Nephron progenitor cell (in vitro differentiated cells): ENCODE data around the gene RXFP4.

Source experiments
- DNase-seq: peaks from one replicate; pipeline ENCODE4 v3.0.0; 2021
- H3K27ac Mint-ChIP-seq: 2 replicates; pipeline ENCODE4 v1.8.0; 2021; ENCODE audit warnings: mild to moderate bottlenecking, moderate library complexity, mixed read lengths
- H3K27me3 Mint-ChIP-seq: 2 replicates; pipeline ENCODE4 v1.8.0; 2021; ENCODE audit warnings: mild to moderate bottlenecking, low read depth, mixed read lengths; ENCODE audit not compliant: poor library complexity
- H3K36me3 Mint-ChIP-seq: 2 replicates; pipeline ENCODE4 v1.8.0; 2021; ENCODE audit warnings: low read depth, mixed read lengths
- H3K4me1 Mint-ChIP-seq: 2 replicates; pipeline ENCODE4 v1.8.0; 2021; ENCODE audit warnings: mixed read lengths
- H3K4me3 Mint-ChIP-seq: 2 replicates; pipeline ENCODE4 v1.8.0; 2021; ENCODE audit warnings: mild to moderate bottlenecking, moderate library complexity, mixed read lengths
- H3K9me3 Mint-ChIP-seq: 2 replicates; pipeline ENCODE4 v1.8.0; 2021; ENCODE audit warnings: mild to moderate bottlenecking, moderate library complexity, mixed read lengths
- TF ChIP-seq, protein P1 (sequence below): fragments of 200-600 bp; sonication (generic); IDR thresholded peaks from 2 replicates; pipeline ENCODE4 v1.5.0; 2021; ENCODE audit warnings: antibody characterized with exemption

RXFP4 gene

DNA sequence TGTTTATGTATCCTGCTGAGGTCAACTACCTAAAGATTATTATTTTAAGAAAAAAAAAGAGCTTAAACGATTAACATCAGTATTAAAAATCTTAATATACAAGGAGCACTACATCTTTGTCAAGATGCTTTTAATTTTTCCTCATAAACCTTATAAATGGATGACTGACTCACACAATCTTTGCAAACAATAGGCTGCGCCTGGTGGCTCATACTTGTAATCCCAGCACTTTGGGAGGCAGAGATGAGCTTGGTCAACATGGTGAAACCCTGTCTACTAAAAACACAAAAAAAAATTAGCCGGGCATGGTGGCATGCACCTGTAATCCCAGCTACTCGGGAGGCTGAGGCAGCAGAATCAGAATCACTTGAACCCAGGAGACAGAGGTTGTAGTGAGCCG lies 9.0 kb upstream of the RXFP4 start:
- TF ChIP-seq, protein P1, sequence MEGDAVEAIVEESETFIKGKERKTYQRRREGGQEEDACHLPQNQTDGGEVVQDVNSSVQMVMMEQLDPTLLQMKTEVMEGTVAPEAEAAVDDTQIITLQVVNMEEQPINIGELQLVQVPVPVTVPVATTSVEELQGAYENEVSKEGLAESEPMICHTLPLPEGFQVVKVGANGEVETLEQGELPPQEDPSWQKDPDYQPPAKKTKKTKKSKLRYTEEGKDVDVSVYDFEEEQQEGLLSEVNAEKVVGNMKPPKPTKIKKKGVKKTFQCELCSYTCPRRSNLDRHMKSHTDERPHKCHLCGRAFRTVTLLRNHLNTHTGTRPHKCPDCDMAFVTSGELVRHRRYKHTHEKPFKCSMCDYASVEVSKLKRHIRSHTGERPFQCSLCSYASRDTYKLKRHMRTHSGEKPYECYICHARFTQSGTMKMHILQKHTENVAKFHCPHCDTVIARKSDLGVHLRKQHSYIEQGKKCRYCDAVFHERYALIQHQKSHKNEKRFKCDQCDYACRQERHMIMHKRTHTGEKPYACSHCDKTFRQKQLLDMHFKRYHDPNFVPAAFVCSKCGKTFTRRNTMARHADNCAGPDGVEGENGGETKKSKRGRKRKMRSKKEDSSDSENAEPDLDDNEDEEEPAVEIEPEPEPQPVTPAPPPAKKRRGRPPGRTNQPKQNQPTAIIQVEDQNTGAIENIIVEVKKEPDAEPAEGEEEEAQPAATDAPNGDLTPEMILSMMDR, result no peak
- Mint-ChIP-seq H3K27me3 (no peaks in the 10 kb centered on the region), H3K9me3 (no peaks in the 10 kb centered on the region), H3K4me3 (peak overlapping the region; percentile 69), H3K27ac (no peak overlapping the region), H3K4me1 (no peaks in the 10 kb centered on the region), H3K36me3 (peaks cover 52% of the 10 kb centered on the region)
- DNase-seq, result no peak

DNA sequence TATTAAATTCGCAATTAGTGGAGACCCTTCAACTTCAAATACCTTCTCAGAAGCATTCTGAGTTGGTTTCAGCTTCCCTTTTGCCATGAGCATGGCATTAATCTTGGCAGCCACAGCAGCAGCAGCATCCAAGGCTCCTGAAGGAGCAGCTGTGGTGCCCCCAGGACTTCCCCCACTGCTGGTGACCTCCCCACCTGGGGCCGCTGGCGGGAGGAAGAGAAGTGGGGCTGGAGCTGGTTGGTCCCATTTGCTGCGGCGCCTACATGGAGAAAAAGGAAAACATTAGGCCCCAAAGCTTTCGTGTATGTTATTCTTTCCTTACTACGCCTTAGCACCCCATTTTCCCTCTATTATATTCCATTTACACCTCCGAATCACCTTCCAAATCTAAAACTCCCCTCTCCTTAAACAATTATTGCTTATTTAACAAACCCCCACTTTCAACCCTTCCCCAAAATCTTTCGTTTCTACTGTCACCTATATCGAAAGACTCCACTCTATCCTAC lies 7.8 kb upstream of the RXFP4 start:
- TF ChIP-seq, protein P1, result no peak
- no peak overlapping the region for H3K4me3 Mint-ChIP-seq
- DNase-seq, result no peak
- no peaks in the 10 kb centered on the region for H3K9me3 Mint-ChIP-seq
- H3K27me3 Mint-ChIP-seq, result no peaks in the 10 kb centered on the region
- H3K4me1 Mint-ChIP-seq, result peaks cover 6% of the 10 kb centered on the region
- H3K36me3 Mint-ChIP-seq, result peaks cover 40% of the 10 kb centered on the region
- no peak overlapping the region for H3K27ac Mint-ChIP-seq

GRCh38 chr1:155934097-155934935 lies 7.1 kb upstream of the RXFP4 start, which contains the start of gene KHDC4:
Gene KHDC4, minus strand, starts transcription at chr1:155934413. Its CDS starts 40 bp downstream, at chr1:155934373.
- TF ChIP-seq, protein P1, result no peak
- H3K4me3 Mint-ChIP-seq, result no peak within 1 kb of the TSS
- H3K9me3 Mint-ChIP-seq, result no peaks in the 10 kb centered on the region
- peaks cover 33% of the 10 kb centered on the region for H3K36me3 Mint-ChIP-seq
- H3K4me1 Mint-ChIP-seq, result peaks cover 6% of the 10 kb centered on the region
- no peaks in the 10 kb centered on the region for H3K27me3 Mint-ChIP-seq
- peak; percentile 86 for DNase-seq
- peak within 1 kb of the TSS; percentile 61 for H3K27ac Mint-ChIP-seq

DNA sequence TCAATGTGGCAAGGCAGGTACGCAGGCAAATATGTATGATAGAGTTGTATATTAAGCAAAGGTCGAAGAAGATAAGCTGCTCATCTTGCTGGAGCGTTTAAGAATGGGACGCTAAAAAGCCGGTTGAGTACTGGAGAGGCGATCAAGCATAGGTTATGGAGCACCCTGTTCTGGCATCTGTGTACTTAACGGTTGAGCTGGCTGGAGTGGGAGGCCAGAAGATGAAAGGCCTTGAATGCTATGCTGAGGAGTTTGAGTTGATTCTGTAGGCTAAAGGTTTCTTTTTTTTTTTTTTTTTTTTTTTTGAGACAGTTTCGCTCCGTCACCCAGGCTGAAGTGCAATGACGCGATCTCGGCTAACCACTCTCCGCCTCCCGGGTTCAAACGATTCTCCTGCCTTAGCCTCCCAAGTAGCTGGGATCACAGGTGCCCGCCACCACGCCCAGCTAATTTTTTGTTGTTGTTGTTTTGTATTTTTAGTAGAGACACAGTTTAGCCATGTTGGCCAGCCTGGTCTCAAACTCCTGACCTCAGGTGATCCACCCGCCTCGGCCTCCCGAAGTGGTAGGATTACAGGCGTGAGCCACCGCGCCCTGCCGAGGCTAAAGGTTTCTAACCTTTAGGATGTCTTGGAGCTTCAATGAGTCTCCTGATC lies 6.4 kb upstream of the RXFP4 start:
- H3K27me3 Mint-ChIP-seq, result no peaks in the 10 kb centered on the region
- no peaks in the 10 kb centered on the region for H3K9me3 Mint-ChIP-seq
- H3K4me1 Mint-ChIP-seq, result peaks cover 8% of the 10 kb centered on the region
- no peak for DNase-seq
- TF ChIP-seq, protein P1, result no peak
- H3K36me3 Mint-ChIP-seq, result peaks cover 27% of the 10 kb centered on the region
- peak overlapping the region; percentile 61 for H3K27ac Mint-ChIP-seq
- H3K4me3 Mint-ChIP-seq, result no peak overlapping the region

GRCh38 chr1:155938220-155938627 lies 3.2 kb upstream of the RXFP4 start:
- no peak for DNase-seq
- H3K27ac Mint-ChIP-seq, result no peak overlapping the region
- TF ChIP-seq, protein P1, result peak; percentile 45

More at GRCh38 chr1:155938220-155938627, 3.2 kb upstream of the RXFP4 start:
- Mint-ChIP-seq H3K4me1 (peaks cover 37% of the 10 kb centered on the region), H3K4me3 (no peak overlapping the region), H3K27me3 (no peaks in the 10 kb centered on the region), H3K9me3 (no peaks in the 10 kb centered on the region), H3K36me3 (peaks cover under 1% of the 10 kb centered on the region)
